HepG2 (cell line): ENCODE measurements around the gene TP53I3. TPM values are rescaled to one million over a fixed set of nuclear protein-coding genes. Genes with fewer than 3 reads are reported as not detected.

Source experiments
- ADNP ChIP-seq: sonication (generic); formaldehyde crosslinking; IDR thresholded peaks from 2 replicates; pipeline ENCODE4 v1.4.0; 2020; ENCODE audit warnings: missing genetic modification reagents
- AFF4 ChIP-seq: sonication (generic); formaldehyde crosslinking; IDR thresholded peaks from 2 replicates; pipeline ENCODE4 v1.4.0; 2020; ENCODE audit warnings: missing genetic modification reagents
- BCL3 ChIP-seq: sonication (generic); formaldehyde crosslinking; IDR thresholded peaks from 2 replicates; pipeline ENCODE4 v1.5.1; 2020; ENCODE audit warnings: mild to moderate bottlenecking, missing genetic modification reagents, moderate library complexity
- TAF1 ChIP-seq: sonication (generic); formaldehyde crosslinking; IDR thresholded peaks from 2 replicates; pipeline ENCODE4 v1.4.0; 2020; ENCODE audit warnings: missing genetic modification reagents
- TCF7 ChIP-seq: sonication (generic); IDR thresholded peaks from 2 replicates; pipeline ENCODE4 v1.6.1; 2016; ENCODE audit warnings: antibody characterized with exemption, low read depth
- ZBTB37 ChIP-seq: sonication (generic); formaldehyde crosslinking; IDR thresholded peaks from 2 replicates; pipeline ENCODE4 v1.4.0; 2020; ENCODE audit warnings: mild to moderate bottlenecking, missing genetic modification reagents
- ZHX2 ChIP-seq, 2 experiments: sonication (generic) in 1 of 2; formaldehyde crosslinking in 1 of 2; IDR thresholded peaks; 2 replicates each; pipeline versions ENCODE4 v1.6.1 to v1.9.0; 2014 to 2022; ENCODE audit warnings: antibody characterized with exemption in 1 of 2, borderline replicate concordance in 1 of 2, inconsistent platforms in 1 of 2, low read depth in 1 of 2, missing genetic modification reagents in 1 of 2
- ZNF101 ChIP-seq: sonication (generic); formaldehyde crosslinking; IDR thresholded peaks from 2 replicates; pipeline ENCODE4 v1.4.0; 2020; ENCODE audit warnings: mild to moderate bottlenecking, low read depth, missing genetic modification reagents, borderline replicate concordance
- ZNF280D ChIP-seq: sonication (generic); formaldehyde crosslinking; IDR thresholded peaks from 2 replicates; pipeline ENCODE4 v1.5.1; 2020; ENCODE audit warnings: mild to moderate bottlenecking, missing genetic modification reagents
- ZNF674 ChIP-seq: sonication (generic); formaldehyde crosslinking; IDR thresholded peaks from 2 replicates; pipeline ENCODE4 v1.5.0; 2020; ENCODE audit warnings: low read depth, mild to moderate bottlenecking, missing genetic modification reagents
- polyA plus RNA-seq, 8 experiments: library from polyadenylated mRNA; depleted of rRNA in 3 of 8; stranded (reverse) in 7 of 8; unstranded in 1 of 8; fragments of >200 nt; fragmentation: Illumina TruSeq in 4 of 8; extraction: Trizol in 4 of 8; gene quantifications; 2 replicates each; pipeline versions ENCODE4 v1.2.1 to v1.2.3, GENCODE V29; 2011 to 2016; ENCODE audit warnings: low read depth in 4 of 8, missing spikeins in 1 of 8, mixed read lengths in 1 of 8; ENCODE audit not compliant: insufficient read depth in 1 of 8
- total RNA-seq, 5 experiments: library from RNA; depleted of rRNA; stranded (reverse); fragments of >200 nt; fragmentation: Illumina TruSeq; extraction: Trizol; gene quantifications; 2 replicates each; pipeline ENCODE4 v1.2.3, GENCODE V29; 2016; ENCODE audit warnings: low read depth in 1 of 5

The TP53I3 gene
- total and polyA plus RNA-seq, 2 of the 13 experiments (the other 11 are each of a cell fraction or from before 2014, with no cell fraction given): 25.0 to 44.1 TPM

- TF ChIP-seq ZBTB37 (no peak), ZNF101 (CRISPR knock-in tag) (no peak; the same call in 1 of the 2 replicates), TAF1 (CRISPR knock-in tag) (peak; percentile 87), BCL3 (CRISPR knock-in tag) (peak; percentile 52; the same call in 1 of the 2 replicates), AFF4 (CRISPR knock-in tag) (0 out of 2 replicates have a peak, but pooled peaks have one; percentile 67), ZNF674 (CRISPR knock-in tag) (no peak), ZHX2 (IDR thresholded peaks at IDR 0.05; ENCODE audit: low read depth) (peak; percentile 94), ZHX2 (CRISPR knock-in tag; IDR thresholded peaks at IDR 0.05; ENCODE audit: borderline replicate concordance) (no peak), ZNF280D (CRISPR knock-in tag) (peak; percentile 92; the same call in 1 of the 2 replicates), ADNP (CRISPR knock-in tag) (no peak), TCF7 (no peak)
Observed at GRCh38 chr2:24075915-24076848, 8.5 kb downstream of the TP53I3 start, which contains the start of gene SF3B6 (continued).
